OCI-LY3 (cell line): ENCODE data around the gene SNX27.

Source experiments
- CTCF ChIP-seq: fragments of 200-600, 300-600 bp; sonication (generic); IDR thresholded peaks from 2 replicates; pipeline ENCODE4 v1.5.1; 2014; ENCODE audit warnings: antibody characterized with exemption, low read length, low read depth
- EZH2phosphoT487 ChIP-seq: fragments of 200-600 bp; shearing (Covaris generic); IDR thresholded peaks from 2 replicates; pipeline ENCODE4 v1.6.1; 2018; ENCODE audit warnings: antibody characterized with exemption, mixed run types, low read depth

- TF ChIP-seq CTCF = no peak
- no peak for TF ChIP-seq EZH2phosphoT487
These were observed 43.5 kb downstream of the SNX27 start for GRCh38 chr1:151655371-151655770.
